Natural killer cell (primary cell): ENCODE results near the gene MAPK1. TPM values are rescaled to one million over a fixed set of nuclear protein-coding genes. Genes with fewer than 3 reads are reported as not detected.
"Not testable (repeated sequence)": the region's sequence is repeated elsewhere in the genome, so short reads cannot be mapped to it uniquely, and the experiment has no call there.

Source experiments
- ATAC-seq, 3 donors: fragments of 150-1000 bp in 2 of 3; fragments of 200-7000 bp in 1 of 3; cut with Tn5 transposase; 1 replicate in 1 of 3; 2 replicates in 2 of 3; pipeline ENCODE4 v1.10.0; 2021; ENCODE audit warnings: mild to moderate bottlenecking in 2 of 3, moderate library complexity in 2 of 3
- DNase-seq, 2 donors: peaks; one replicate each; pipeline versions ENCODE4 v3.0.0 to v3.0.0-alpha.2; 2013 to 2021; ENCODE audit warnings: mixed read lengths in 1 of 2
- H3K27ac ChIP-seq: one replicate; pipeline ENCODE4 v1.5.1; 2013; ENCODE audit warnings: mild to moderate bottlenecking, low read length
- H3K27me3 ChIP-seq: one replicate; pipeline ENCODE4 v1.6.1; 2013; ENCODE audit warnings: low read length; ENCODE audit not compliant: control insufficient read depth, insufficient read depth
- H3K36me3 ChIP-seq: one replicate; pipeline ENCODE4 v1.6.1; 2013; ENCODE audit warnings: low read length; ENCODE audit not compliant: control insufficient read depth, insufficient read depth
- H3K4me1 ChIP-seq: one replicate; pipeline ENCODE4 v1.6.1; 2013; ENCODE audit warnings: low read length; ENCODE audit not compliant: control insufficient read depth, insufficient read depth
- H3K4me3 ChIP-seq: one replicate; pipeline ENCODE4 v1.5.1; 2013; ENCODE audit warnings: low read length
- H3K9me3 ChIP-seq: one replicate; pipeline ENCODE4 v1.6.1; 2013; ENCODE audit warnings: low read length; ENCODE audit not compliant: control insufficient read depth, insufficient read depth
- H3K27ac Mint-ChIP-seq, 2 donors: one replicate each; pipeline ENCODE4 v1.8.0; 2022; ENCODE audit warnings: mild to moderate bottlenecking in 2 of 2, mixed read lengths in 2 of 2, moderate library complexity in 1 of 2
- H3K27me3 Mint-ChIP-seq, 2 donors: one replicate each; pipeline ENCODE4 v1.8.0; 2022; ENCODE audit warnings: low read depth in 2 of 2, mixed read lengths in 2 of 2
- H3K36me3 Mint-ChIP-seq: one replicate; pipeline ENCODE4 v1.8.0; 2022; ENCODE audit warnings: mixed read lengths
- H3K4me1 Mint-ChIP-seq, 2 donors: one replicate each; pipeline ENCODE4 v1.8.0; 2022; ENCODE audit warnings: mixed read lengths in 2 of 2
- H3K4me3 Mint-ChIP-seq: one replicate; pipeline ENCODE4 v1.8.0; 2022; ENCODE audit warnings: mild to moderate bottlenecking, moderate library complexity, mixed read lengths
- H3K9me3 Mint-ChIP-seq, 2 donors: one replicate each; pipeline ENCODE4 v1.8.0; 2022; ENCODE audit warnings: mixed read lengths in 2 of 2
- WGBS: methylation state at CpG from one replicate; pipeline ENCODE4 v1.1.7; 2013; ENCODE audit warnings: missing lambda C conversion rate; ENCODE audit not compliant: insufficient coverage; 5-methylcytosine and 5-hydroxymethylcytosine counted together
- intact Hi-C: fragments of 100-400 bp; cut with micrococcal nuclease; formaldehyde crosslinking; loops from one replicate; pipeline ENCODE4 v1.14.2; 2022
- total RNA-seq, 4 donors: library from RNA; stranded (reverse); fragments of 120-200 nt in 1 of 4; gene quantifications; one replicate each; pipeline versions ENCODE4 v1.2.3 to v1.2.4, GENCODE V29; 2013 to 2022
- TF ChIP-seq, protein P1 (sequence below): fragments of 200-600 bp; IDR thresholded peaks from one replicate; pipeline ENCODE4 v1.8.0; 2022; ENCODE audit warnings: antibody characterized with exemption

Gene MAPK1
- total RNA-seq, 3 donors from 2014 or later (not counting 1 experiment from before 2014, with no cell fraction given), result 189 to 246 (median 214) TPM

- WGBS, result 88% methylated on average over 5 of the region's 5 CpGs
- no peaks in the 10 kb centered on the region for H3K4me1 Mint-ChIP-seq
- no peak overlapping the region for H3K27ac Mint-ChIP-seq
Observed at GRCh38 chr22:21896951-21897513, 29.6 kb upstream of the MAPK1 start.

GRCh38 chr22:21896275-21896674, 28.8 kb upstream of the MAPK1 start:
- H3K27ac ChIP-seq, H3K9me3 Mint-ChIP-seq, H3K36me3 ChIP-seq, H3K27me3 ChIP-seq, H3K27ac Mint-ChIP-seq, H3K36me3 Mint-ChIP-seq, H3K4me1 ChIP-seq, H3K27me3 Mint-ChIP-seq, H3K9me3 ChIP-seq, ATAC-seq, H3K4me1 Mint-ChIP-seq, DNase-seq, H3K4me3 ChIP-seq, intact Hi-C loops, H3K4me3 Mint-ChIP-seq: not testable (repeated sequence)
- 95% methylated on average over 4 of the region's 4 CpGs for WGBS

More at GRCh38 chr22:21896951-21897513, 29.6 kb upstream of the MAPK1 start:
- Histone ChIP-seq H3K9me3 (no peaks in the 10 kb centered on the region), H3K4me3 (no peak overlapping the region), H3K36me3 (no peaks in the 10 kb centered on the region), H3K4me1 (no peaks in the 10 kb centered on the region), H3K27me3 (no peaks in the 10 kb centered on the region), H3K27ac (no peak overlapping the region)
- Mint-ChIP-seq H3K9me3 (no peaks in the 10 kb centered on the region), H3K36me3 (no peaks in the 10 kb centered on the region), H3K27me3 (no peaks in the 10 kb centered on the region), H3K4me3 (no peak overlapping the region)
- DNase-seq, result no peak
- intact Hi-C loops, result no loop called here
- TF ChIP-seq, protein P1, sequence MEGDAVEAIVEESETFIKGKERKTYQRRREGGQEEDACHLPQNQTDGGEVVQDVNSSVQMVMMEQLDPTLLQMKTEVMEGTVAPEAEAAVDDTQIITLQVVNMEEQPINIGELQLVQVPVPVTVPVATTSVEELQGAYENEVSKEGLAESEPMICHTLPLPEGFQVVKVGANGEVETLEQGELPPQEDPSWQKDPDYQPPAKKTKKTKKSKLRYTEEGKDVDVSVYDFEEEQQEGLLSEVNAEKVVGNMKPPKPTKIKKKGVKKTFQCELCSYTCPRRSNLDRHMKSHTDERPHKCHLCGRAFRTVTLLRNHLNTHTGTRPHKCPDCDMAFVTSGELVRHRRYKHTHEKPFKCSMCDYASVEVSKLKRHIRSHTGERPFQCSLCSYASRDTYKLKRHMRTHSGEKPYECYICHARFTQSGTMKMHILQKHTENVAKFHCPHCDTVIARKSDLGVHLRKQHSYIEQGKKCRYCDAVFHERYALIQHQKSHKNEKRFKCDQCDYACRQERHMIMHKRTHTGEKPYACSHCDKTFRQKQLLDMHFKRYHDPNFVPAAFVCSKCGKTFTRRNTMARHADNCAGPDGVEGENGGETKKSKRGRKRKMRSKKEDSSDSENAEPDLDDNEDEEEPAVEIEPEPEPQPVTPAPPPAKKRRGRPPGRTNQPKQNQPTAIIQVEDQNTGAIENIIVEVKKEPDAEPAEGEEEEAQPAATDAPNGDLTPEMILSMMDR, result no peak
- no peak for ATAC-seq

DNA sequence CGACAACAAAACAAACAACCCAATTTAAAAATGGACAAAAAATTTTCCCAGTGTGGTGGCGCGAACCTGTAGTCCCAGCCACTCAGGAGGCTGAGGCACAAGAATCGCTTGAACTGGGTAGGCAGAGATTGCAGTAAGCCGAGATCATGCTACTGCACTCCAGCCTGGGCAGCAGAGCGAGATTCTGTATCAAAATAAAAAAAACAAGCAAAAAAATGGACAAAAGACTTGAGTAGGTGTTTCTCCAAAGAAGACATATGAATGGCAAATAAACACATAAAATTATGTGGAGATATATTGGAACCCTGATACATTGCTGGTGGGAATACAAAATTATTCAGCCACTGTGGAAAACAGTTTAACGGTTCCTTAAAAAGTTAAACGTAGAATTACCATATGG, 27.4 kb upstream of the MAPK1 start:
- ATAC-seq (no peak), DNase-seq (no peak)
- WGBS, result 95% methylated on average over 6 of the region's 8 CpGs
- H3K27me3 ChIP-seq, result no peaks in the 10 kb centered on the region
- no peaks in the 10 kb centered on the region for H3K9me3 ChIP-seq
- H3K27ac ChIP-seq, result no peak overlapping the region
- TF ChIP-seq, protein P1, result no peak
- Mint-ChIP-seq H3K4me3 (no peak overlapping the region), H3K4me1 (no peaks in the 10 kb centered on the region), H3K27me3 (no peaks in the 10 kb centered on the region), H3K36me3 (no peaks in the 10 kb centered on the region), H3K27ac (no peak overlapping the region), H3K9me3 (no peaks in the 10 kb centered on the region)
- H3K4me1 ChIP-seq, result no peaks in the 10 kb centered on the region
- intact Hi-C loops, result no loop called here
- H3K4me3 ChIP-seq, result no peak overlapping the region
- no peaks in the 10 kb centered on the region for H3K36me3 ChIP-seq

DNA sequence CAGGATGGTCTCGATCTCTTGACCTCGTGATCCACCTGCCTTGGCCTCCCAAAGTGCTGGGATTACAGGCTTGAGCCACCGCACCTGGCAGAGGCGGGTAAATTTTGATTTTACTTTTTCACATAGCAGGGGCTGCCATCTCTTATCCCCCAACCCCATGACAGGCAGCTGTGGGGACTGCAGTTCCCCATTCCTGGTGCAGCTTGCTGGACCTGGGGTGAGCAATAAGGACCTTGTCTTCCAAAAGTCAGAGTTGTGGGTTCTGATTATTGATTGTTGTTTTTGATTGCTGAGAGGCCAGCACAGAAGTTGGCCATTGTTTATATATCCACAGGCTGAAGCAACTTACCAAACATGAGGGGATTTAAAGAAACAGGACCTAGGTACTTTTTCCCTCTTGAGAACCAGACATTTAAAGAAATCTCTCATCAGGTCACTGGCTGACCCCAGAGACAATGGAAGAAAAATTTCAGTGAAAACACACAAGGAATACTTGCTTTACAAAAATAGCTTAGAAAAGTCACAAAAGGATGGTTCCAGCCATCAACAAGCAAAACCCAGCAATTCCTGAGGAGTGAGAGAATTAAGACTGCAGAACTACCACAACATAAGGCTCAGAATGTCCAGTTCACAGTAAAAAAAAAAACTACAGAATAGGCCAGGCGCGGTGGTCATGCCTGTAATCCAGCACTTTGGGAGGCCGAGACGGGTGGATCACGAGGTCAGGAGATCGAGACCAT, 22.0 kb upstream of the MAPK1 start:
- H3K27ac Mint-ChIP-seq, result no peak overlapping the region
- ATAC-seq (no peak), DNase-seq (no peak)
- H3K27me3 Mint-ChIP-seq, result no peaks in the 10 kb centered on the region
- no peaks in the 10 kb centered on the region for H3K4me1 Mint-ChIP-seq
- H3K4me3 Mint-ChIP-seq, result no peak overlapping the region
- TF ChIP-seq, protein P1, result no peak
- Histone ChIP-seq H3K27me3 (no peaks in the 10 kb centered on the region), H3K27ac (no peak overlapping the region), H3K9me3 (no peaks in the 10 kb centered on the region), H3K36me3 (no peaks in the 10 kb centered on the region), H3K4me1 (no peaks in the 10 kb centered on the region), H3K4me3 (no peak overlapping the region)
- intact Hi-C loops, result no loop called here
- 95% methylated on average over 10 of the region's 10 CpGs for WGBS
- H3K36me3 Mint-ChIP-seq, result no peaks in the 10 kb centered on the region
- no peaks in the 10 kb centered on the region for H3K9me3 Mint-ChIP-seq
